ENCODE measurements around the gene EFCAB6. TPM values are rescaled to one million over a fixed set of nuclear protein-coding genes. Genes with fewer than 3 reads are reported as not detected.

EFCAB6 gene
- total and polyA plus RNA-seq, 10 of the 15 experiments (the other 5 are each of a cell fraction or from before 2014, with no cell fraction given) = 0.05 to 0.42 (median 0.19) TPM

DNA sequence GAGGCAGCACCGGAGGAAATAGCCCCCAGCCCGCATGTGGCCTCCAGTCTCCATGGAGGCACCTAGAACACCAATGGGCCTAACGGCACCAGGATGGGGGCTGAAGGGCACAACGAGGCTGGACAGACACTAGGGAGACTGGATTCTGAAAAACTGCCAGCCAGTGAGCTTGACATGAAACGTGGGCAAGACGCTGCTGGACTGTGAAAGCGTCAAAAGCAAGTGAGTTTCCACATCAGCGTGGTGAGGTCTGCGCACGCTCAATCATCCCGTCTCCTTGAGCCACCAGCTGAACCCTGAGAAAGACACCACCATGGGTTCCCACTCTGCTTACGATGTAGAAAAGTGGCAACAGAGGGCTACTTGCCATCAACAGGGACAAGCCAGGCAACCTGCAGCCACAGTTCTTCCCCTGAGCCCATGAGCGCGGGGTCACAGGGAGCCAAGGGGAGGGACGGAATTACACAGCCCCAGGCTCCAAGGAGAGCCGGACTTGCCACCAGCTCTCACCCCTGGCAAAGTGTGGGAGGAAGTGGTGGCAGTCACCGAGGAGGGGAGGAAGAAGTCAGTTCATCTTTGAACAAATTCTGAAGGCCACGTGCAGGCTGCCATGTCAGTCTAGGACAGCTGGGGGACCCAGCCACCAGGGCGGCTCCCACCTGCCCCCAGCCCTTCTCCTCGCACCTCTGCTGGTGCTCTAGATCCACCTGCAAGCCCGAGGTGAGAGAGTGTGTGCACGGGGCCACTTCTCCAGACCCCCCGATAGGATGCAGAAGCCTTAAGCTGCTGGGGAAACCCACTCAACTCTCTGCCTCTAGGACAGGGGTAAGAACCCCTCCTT lies 269.2 kb downstream of the EFCAB6 start:
- H3K4me1 ChIP-seq (ENCODE audit: control insufficient read depth, insufficient read depth, low read length) = no peaks in the 10 kb centered on the region
- ATAC-seq (no peak), FAIRE-seq (no peak), DNase-seq (ENCODE audit: low read depth, low spot score) (no peak)
- H3K79me2 ChIP-seq (ENCODE audit: control insufficient read depth, insufficient read depth, low read length) = no peaks in the 10 kb centered on the region
- H3K27me3 ChIP-seq (replicated peaks in 1 of 2; ENCODE audit: control insufficient read depth in 2 of 2, insufficient read depth in 2 of 2, low read length in 1 of 2) = peaks cover 0 to 2% of the 10 kb centered on the region in 2 experiments; a peak in 2 of 4 replicates
- no peaks in the 10 kb centered on the region for H4K20me1 ChIP-seq (ENCODE audit: control insufficient read depth, insufficient read depth)
- RAD21 ChIA-PET (ENCODE audit: unreplicated experiment) = no interaction called here
- no peak overlapping the region for H2AFZ ChIP-seq (ENCODE audit: control insufficient read depth, low read depth, low read length)
- H3K27ac ChIP-seq (ENCODE audit: control insufficient read depth, insufficient read depth) = no peak overlapping the region
- POLR2A ChIA-PET = no interaction called here
- WGBS (ENCODE audit: insufficient coverage, insufficient replicate concordance, low lambda C conversion rate, missing lambda C conversion rate) = 45% methylated on average over 23 of the region's 23 CpGs
- H3K9me3 ChIP-seq (replicated peaks; ENCODE audit: control insufficient read depth, insufficient read depth, low read length) = no peaks in the 10 kb centered on the region
- no TSS peak for BruUV-seq (replicated peaks)
- H3K36me3 ChIP-seq (ENCODE audit: control insufficient read depth in 2 of 2, insufficient read depth in 2 of 2, low read length in 1 of 2) = no peaks in the 10 kb centered on the region
- no peak overlapping the region for H3K9ac ChIP-seq (ENCODE audit: control insufficient read depth, insufficient read depth, low read length)
- in situ Hi-C loops (cut with MboI) (no loop called here), intact Hi-C loops (cut with micrococcal nuclease; ENCODE audit: unreplicated experiment) (no loop called here)
- CTCF ChIA-PET = no interaction called here
- TF ChIP-seq BRCA1 (IDR thresholded peaks at IDR 0.05; ENCODE audit: low read depth, low read length) (no peak), GATAD2B (conservative IDR thresholded peaks at IDR 0.05; ENCODE audit: low read depth) (no peak), PAX5 (IDR thresholded peaks at IDR 0.05; ENCODE audit: borderline replicate concordance, low read depth, low read length) (no peak), SREBF2 (IDR thresholded peaks at IDR 0.05; ENCODE audit: low read length) (no peak), CBX3 (IDR thresholded peaks at IDR 0.05; ENCODE audit: borderline replicate concordance, low read depth) (no peak), ZNF274 (IDR thresholded peaks at IDR 0.05; ENCODE audit: insufficient read depth, insufficient read length) (no peak), FOXM1 (IDR thresholded peaks at IDR 0.05; ENCODE audit: low read depth, low read length) (no peak), NFYA (IDR thresholded peaks at IDR 0.05; ENCODE audit: borderline replicate concordance, low read depth, low read length) (no peak), ATF2 (IDR thresholded peaks at IDR 0.05; ENCODE audit: low read length) (no peak), TAF1 (IDR thresholded peaks at IDR 0.05; ENCODE audit: borderline replicate concordance, low read depth, low read length) (no peak), TCF3 (IDR thresholded peaks at IDR 0.05; ENCODE audit: borderline replicate concordance, insufficient read depth, low read depth, low read length) (no peak), KDM1A (IDR thresholded peaks at IDR 0.05; ENCODE audit: borderline replicate concordance) (no peak), BCL3 (IDR thresholded peaks at IDR 0.05; ENCODE audit: borderline replicate concordance, insufficient read depth, low read depth, low read length, poor library complexity, severe bottlenecking) (no peak), SMAD1 (IDR thresholded peaks at IDR 0.05; ENCODE audit: low read depth, partially characterized antibody) (no peak), WRNIP1 (IDR thresholded peaks at IDR 0.05; ENCODE audit: borderline replicate concordance, low read depth, low read length) (no peak), CTCF (IDR thresholded peaks at IDR 0.05 in 2 of 3, conservative IDR thresholded peaks at IDR 0.05 in 1 of 3; ENCODE audit: control insufficient read depth in 2 of 3, extremely low read depth in 1 of 3, insufficient read depth in 1 of 3, low read depth in 3 of 3, low read length in 3 of 3) (no peak), IRF4 (IDR thresholded peaks at IDR 0.05; ENCODE audit: low read depth, low read length) (no peak)
- TF ChIP-seq, protein P1, sequence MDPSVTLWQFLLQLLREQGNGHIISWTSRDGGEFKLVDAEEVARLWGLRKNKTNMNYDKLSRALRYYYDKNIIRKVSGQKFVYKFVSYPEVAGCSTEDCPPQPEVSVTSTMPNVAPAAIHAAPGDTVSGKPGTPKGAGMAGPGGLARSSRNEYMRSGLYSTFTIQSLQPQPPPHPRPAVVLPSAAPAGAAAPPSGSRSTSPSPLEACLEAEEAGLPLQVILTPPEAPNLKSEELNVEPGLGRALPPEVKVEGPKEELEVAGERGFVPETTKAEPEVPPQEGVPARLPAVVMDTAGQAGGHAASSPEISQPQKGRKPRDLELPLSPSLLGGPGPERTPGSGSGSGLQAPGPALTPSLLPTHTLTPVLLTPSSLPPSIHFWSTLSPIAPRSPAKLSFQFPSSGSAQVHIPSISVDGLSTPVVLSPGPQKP (IDR thresholded peaks at IDR 0.05; ENCODE audit: low read depth, low read length) = no peak
- SMC1A ChIA-PET (ENCODE audit: uncharacterized antibody, unreplicated experiment) = interaction anchor here (0.6 kb wide), 1 partner anchor 87 kb away, joined by 3 read pairs; no protein-coding TSS in a partner anchor
- no peak overlapping the region for H3K4me2 ChIP-seq (ENCODE audit: control insufficient read depth, insufficient read depth)
- no peak overlapping the region for H3K4me3 ChIP-seq

Data from GM12878 (cell line).